ENCODE data around the gene MTG2. TPM values are rescaled to one million over a fixed set of nuclear protein-coding genes. Genes with fewer than 3 reads are reported as not detected.

The MTG2 gene
- total RNA-seq, 1 experiment from 2014 or later: 110 TPM

- Mint-ChIP-seq H3K4me1 (ENCODE audit: low read depth, unreplicated experiment) (no peaks in the 10 kb centered on the region), H3K27ac (ENCODE audit: unreplicated experiment) (no peak overlapping the region), H3K36me3 (ENCODE audit: insufficient read depth, unreplicated experiment) (no peaks in the 10 kb centered on the region), H3K4me3 (ENCODE audit: unreplicated experiment) (no peak overlapping the region), H3K27me3 (ENCODE audit: insufficient read depth, unreplicated experiment) (peaks cover 43% of the 10 kb centered on the region), H3K9me3 (ENCODE audit: unreplicated experiment) (no peaks in the 10 kb centered on the region)
- Histone ChIP-seq H3K9me3 (peaks cover 4% of the 10 kb centered on the region; the same call in 1 of the 2 replicates), H3K36me3 (ENCODE audit: control insufficient read depth, insufficient read depth, low read length) (no peaks in the 10 kb centered on the region), H3K4me3 (ENCODE audit: low read depth, low read length) (no peak overlapping the region), H3K27me3 (replicated peaks; ENCODE audit: control insufficient read depth, insufficient read depth, low read length) (peaks cover 25% of the 10 kb centered on the region), H3K4me1 (peaks cover 22% of the 10 kb centered on the region)
- DNase-seq: no peak
- no TSS peak for BruUV-seq (replicated peaks)
- TF ChIP-seq, protein P1, sequence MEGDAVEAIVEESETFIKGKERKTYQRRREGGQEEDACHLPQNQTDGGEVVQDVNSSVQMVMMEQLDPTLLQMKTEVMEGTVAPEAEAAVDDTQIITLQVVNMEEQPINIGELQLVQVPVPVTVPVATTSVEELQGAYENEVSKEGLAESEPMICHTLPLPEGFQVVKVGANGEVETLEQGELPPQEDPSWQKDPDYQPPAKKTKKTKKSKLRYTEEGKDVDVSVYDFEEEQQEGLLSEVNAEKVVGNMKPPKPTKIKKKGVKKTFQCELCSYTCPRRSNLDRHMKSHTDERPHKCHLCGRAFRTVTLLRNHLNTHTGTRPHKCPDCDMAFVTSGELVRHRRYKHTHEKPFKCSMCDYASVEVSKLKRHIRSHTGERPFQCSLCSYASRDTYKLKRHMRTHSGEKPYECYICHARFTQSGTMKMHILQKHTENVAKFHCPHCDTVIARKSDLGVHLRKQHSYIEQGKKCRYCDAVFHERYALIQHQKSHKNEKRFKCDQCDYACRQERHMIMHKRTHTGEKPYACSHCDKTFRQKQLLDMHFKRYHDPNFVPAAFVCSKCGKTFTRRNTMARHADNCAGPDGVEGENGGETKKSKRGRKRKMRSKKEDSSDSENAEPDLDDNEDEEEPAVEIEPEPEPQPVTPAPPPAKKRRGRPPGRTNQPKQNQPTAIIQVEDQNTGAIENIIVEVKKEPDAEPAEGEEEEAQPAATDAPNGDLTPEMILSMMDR (IDR thresholded peaks at IDR 0.05; ENCODE audit: insufficient read depth in 1 of 2, low read depth in 1 of 2, low read length in 1 of 2, severe bottlenecking in 1 of 2, unreplicated experiment in 1 of 2): no peak
- POLR2A ChIA-PET: no interaction called here
- CTCF ChIA-PET: no interaction called here
- intact Hi-C loops (cut with micrococcal nuclease; ENCODE audit: unreplicated experiment): loop anchor here (5.0 kb wide), 1 partner anchor 1554 kb away; no protein-coding TSS in a partner anchor
These were observed 40.7 kb downstream of the MTG2 start for GRCh38 chr20:62223571-62223970.

DNA sequence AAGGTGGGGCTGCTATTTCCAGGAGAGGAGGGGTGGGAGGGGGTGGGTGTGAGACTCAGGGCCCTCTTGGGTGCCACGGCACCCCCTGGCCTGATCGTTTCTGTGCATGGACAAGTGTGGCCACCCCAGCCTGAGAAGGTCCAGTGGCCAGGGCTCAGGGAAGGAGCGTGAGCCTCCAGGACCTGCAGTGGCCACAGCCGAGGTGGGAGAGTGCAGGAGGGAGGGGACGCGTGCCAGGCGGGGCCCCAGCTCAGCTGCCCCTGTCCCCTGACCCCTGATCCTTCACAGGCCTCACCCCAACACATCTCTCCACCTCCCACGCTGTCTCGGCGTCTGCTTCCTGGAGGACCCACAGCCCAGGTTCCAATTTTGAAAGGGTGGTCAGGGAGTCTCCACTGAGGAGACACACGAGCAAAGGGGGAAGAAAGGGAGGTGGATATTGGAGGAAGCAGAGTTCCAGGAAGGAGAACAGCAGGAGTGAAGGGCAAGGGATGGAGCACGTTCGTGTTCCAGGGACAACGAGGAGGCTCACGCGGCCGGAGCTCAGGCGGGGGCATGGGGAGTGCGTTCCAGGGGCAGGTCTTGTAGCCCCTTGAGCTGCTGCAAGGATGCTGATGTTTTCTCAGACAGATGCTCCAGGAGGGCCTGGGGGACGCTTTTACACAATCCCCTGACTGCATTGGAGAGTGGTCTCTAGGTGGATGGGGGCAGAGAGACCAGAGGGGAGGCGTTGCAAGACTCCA, 41.5 kb downstream of the MTG2 start:
- no peak for DNase-seq
- ChIA-PET POLR2A (no interaction called here), CTCF (no interaction called here)
- H3K36me3 Mint-ChIP-seq (ENCODE audit: insufficient read depth, unreplicated experiment): no peaks in the 10 kb centered on the region
- H3K36me3 ChIP-seq (ENCODE audit: control insufficient read depth, insufficient read depth, low read length): no peaks in the 10 kb centered on the region
- peaks cover 17% of the 10 kb centered on the region for H3K4me1 ChIP-seq
- H3K4me3 Mint-ChIP-seq (ENCODE audit: unreplicated experiment): no peak overlapping the region
- H3K4me3 ChIP-seq (ENCODE audit: low read depth, low read length): no peak overlapping the region
- BruUV-seq (replicated peaks): no TSS peak
- no peaks in the 10 kb centered on the region for H3K9me3 Mint-ChIP-seq (ENCODE audit: unreplicated experiment)
- H3K4me1 Mint-ChIP-seq (ENCODE audit: low read depth, unreplicated experiment): no peaks in the 10 kb centered on the region
- peaks cover 21% of the 10 kb centered on the region for H3K27me3 ChIP-seq (replicated peaks; ENCODE audit: control insufficient read depth, insufficient read depth, low read length)
- TF ChIP-seq, protein P1 (IDR thresholded peaks at IDR 0.05; ENCODE audit: insufficient read depth in 1 of 2, low read depth in 1 of 2, low read length in 1 of 2, severe bottlenecking in 1 of 2, unreplicated experiment in 1 of 2): no peak
- H3K27me3 Mint-ChIP-seq (ENCODE audit: insufficient read depth, unreplicated experiment): peaks cover 36% of the 10 kb centered on the region
- no peak overlapping the region for H3K27ac Mint-ChIP-seq (ENCODE audit: unreplicated experiment)
- H3K9me3 ChIP-seq: peaks cover 4% of the 10 kb centered on the region; the same call in 1 of the 2 replicates
- intact Hi-C loops (cut with micrococcal nuclease; ENCODE audit: unreplicated experiment): loop anchor here (5.0 kb wide), 1 partner anchor 1553 kb away; no protein-coding TSS in a partner anchor

DNA sequence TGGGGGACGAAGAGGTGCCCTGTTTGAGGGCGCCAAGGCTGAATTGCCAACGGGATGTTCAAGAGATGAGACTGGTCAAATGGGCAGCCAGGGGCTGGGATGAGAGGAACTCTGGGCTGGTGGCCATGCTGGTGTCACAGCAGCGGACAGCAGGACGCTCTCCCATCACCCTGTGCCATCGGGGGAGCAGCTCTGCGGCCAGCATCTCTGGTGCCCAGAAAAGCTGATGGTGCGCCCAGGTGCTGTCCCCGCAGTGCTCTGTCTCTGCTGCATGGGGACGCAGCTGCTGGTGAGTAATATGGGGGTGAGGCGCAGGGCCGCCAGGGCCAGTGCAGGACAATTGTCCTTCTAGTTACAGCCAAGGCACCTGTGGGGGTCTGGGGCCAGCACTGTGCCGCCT, 42.2 kb downstream of the MTG2 start:
- peaks cover 35% of the 10 kb centered on the region for H3K27me3 Mint-ChIP-seq (ENCODE audit: insufficient read depth, unreplicated experiment)
- no peak for DNase-seq
- H3K4me1 Mint-ChIP-seq (ENCODE audit: low read depth, unreplicated experiment): no peaks in the 10 kb centered on the region
- H3K4me3 Mint-ChIP-seq (ENCODE audit: unreplicated experiment): no peak overlapping the region
- H3K9me3 ChIP-seq: peaks cover 4% of the 10 kb centered on the region; the same call in 1 of the 2 replicates
- H3K4me3 ChIP-seq (ENCODE audit: low read depth, low read length): no peak overlapping the region
- no peaks in the 10 kb centered on the region for H3K9me3 Mint-ChIP-seq (ENCODE audit: unreplicated experiment)
- intact Hi-C loops (cut with micrococcal nuclease; ENCODE audit: unreplicated experiment): no loop called here
- POLR2A ChIA-PET: interaction anchor here (0.6 kb wide), 1 partner anchor 159 kb away, joined by 3 read pairs; no protein-coding TSS in a partner anchor
- no peak overlapping the region for H3K27ac Mint-ChIP-seq (ENCODE audit: unreplicated experiment)
- no TSS peak for BruUV-seq (replicated peaks)
- H3K27me3 ChIP-seq (replicated peaks; ENCODE audit: control insufficient read depth, insufficient read depth, low read length): peaks cover 21% of the 10 kb centered on the region
- CTCF ChIA-PET: no interaction called here
- peaks cover 13% of the 10 kb centered on the region for H3K4me1 ChIP-seq
- TF ChIP-seq, protein P1 (IDR thresholded peaks at IDR 0.05; ENCODE audit: insufficient read depth in 1 of 2, low read depth in 1 of 2, low read length in 1 of 2, severe bottlenecking in 1 of 2, unreplicated experiment in 1 of 2): no peak
- H3K36me3 ChIP-seq (ENCODE audit: control insufficient read depth, insufficient read depth, low read length): no peaks in the 10 kb centered on the region
- no peaks in the 10 kb centered on the region for H3K36me3 Mint-ChIP-seq (ENCODE audit: insufficient read depth, unreplicated experiment)

Data from Caco-2 (cell line).